C4-2B (cell line): Measurements from ENCODE around the gene ATP4B.

Experiments
- H3K27ac ChIP-seq: fragments of 450-650 bp; 2 replicates; pipeline ENCODE4 v1.5.1; 2017
- CTCF ChIP-seq: fragments of 450-650 bp; conservative IDR thresholded peaks from 2 replicates; pipeline ENCODE4 v1.5.1; 2017; ENCODE audit warnings: mild to moderate bottlenecking
- ZFX ChIP-seq: fragments of 450-650 bp; IDR thresholded peaks from 2 replicates; pipeline ENCODE4 v1.6.1; 2017

Gene ATP4B

GRCh38 chr13:113607889-113608635 lies 49.9 kb downstream of the ATP4B start:
- TF ChIP-seq CTCF (no peak), ZFX (no peak)
- H3K27ac ChIP-seq: no peak overlapping the region

- TF ChIP-seq ZFX (no peak), CTCF (no peak)
- H3K27ac ChIP-seq: no peak overlapping the region
Measured at GRCh38 chr13:113607056-113607888, 50.7 kb downstream of the ATP4B start.

- no peak overlapping the region for H3K27ac ChIP-seq
- TF ChIP-seq ZFX (no peak), CTCF (no peak)
Measured at GRCh38 chr13:113605866-113606438, 52.0 kb downstream of the ATP4B start.

GRCh38 chr13:113605461-113605860 lies 52.5 kb downstream of the ATP4B start:
- H3K27ac ChIP-seq: no peak overlapping the region
- no peak for TF ChIP-seq CTCF
- no peak for TF ChIP-seq ZFX

- H3K27ac ChIP-seq: no peak overlapping the region
- TF ChIP-seq ZFX (no peak), CTCF (no peak)
Measured at GRCh38 chr13:113604186-113604585, 53.8 kb downstream of the ATP4B start.

- H3K27ac ChIP-seq: no peak overlapping the region
- TF ChIP-seq CTCF (no peak), ZFX (no peak)
Measured at GRCh38 chr13:113603116-113603710, 54.8 kb downstream of the ATP4B start.
